Stimulated activated effector memory CD8-positive, alpha-beta T cell treated with anti-CD3 and anti-CD28 coated beads, Interleukin-12 subunit alpha, Interleukin-12 subunit beta, amount 100 ng/mL, for 72 hours (primary cell): ENCODE results near the gene HSFY2.
"Not testable (repeated sequence)": the region's sequence is repeated elsewhere in the genome, so short reads cannot be mapped to it uniquely, and the experiment has no call there.

Source experiments
- ATAC-seq: fragments of 150-1000 bp; cut with Tn5 transposase; 2 replicates; pipeline ENCODE4 v1.10.0; 2021
- DNase-seq, 2 donors: peaks; one replicate each; pipeline ENCODE4 v3.0.0; 2021 to 2022; ENCODE audit warnings: low spot score in 2 of 2
- H3K27ac Mint-ChIP-seq: one replicate; pipeline ENCODE4 v1.8.0; 2022; ENCODE audit warnings: mild to moderate bottlenecking, mixed read lengths
- H3K36me3 Mint-ChIP-seq: one replicate; pipeline ENCODE4 v1.8.0; 2022; ENCODE audit warnings: mild to moderate bottlenecking, mixed read lengths
- H3K4me1 Mint-ChIP-seq: one replicate; pipeline ENCODE4 v1.8.0; 2022; ENCODE audit warnings: mixed read lengths
- H3K4me3 Mint-ChIP-seq: one replicate; pipeline ENCODE4 v1.8.0; 2022; ENCODE audit warnings: mild to moderate bottlenecking, mixed read lengths
- H3K9me3 Mint-ChIP-seq: one replicate; pipeline ENCODE4 v1.8.0; 2022; ENCODE audit warnings: mixed read lengths

Gene HSFY2

GRCh38 chrY:18773635-18774034, at the start of gene HSFY2:
Gene HSFY2, minus strand, starts transcription at chrY:18773735. Its CDS starts 117 bp downstream, at chrY:18773618.
- ATAC-seq, H3K4me3 Mint-ChIP-seq, H3K4me1 Mint-ChIP-seq, H3K36me3 Mint-ChIP-seq, DNase-seq, H3K27ac Mint-ChIP-seq, H3K9me3 Mint-ChIP-seq: not testable (repeated sequence)

GRCh38 chrY:18815751-18816150, 42.2 kb upstream of the HSFY2 start:
- H3K36me3 Mint-ChIP-seq, H3K9me3 Mint-ChIP-seq, DNase-seq, ATAC-seq, H3K4me1 Mint-ChIP-seq, H3K27ac Mint-ChIP-seq, H3K4me3 Mint-ChIP-seq: not testable (repeated sequence)

- ATAC-seq, H3K4me1 Mint-ChIP-seq, H3K36me3 Mint-ChIP-seq, H3K9me3 Mint-ChIP-seq, DNase-seq, H3K27ac Mint-ChIP-seq, H3K4me3 Mint-ChIP-seq: not testable (repeated sequence)
Measured at GRCh38 chrY:18788757-18789406, 15.3 kb upstream of the HSFY2 start.

GRCh38 chrY:18754077-18754476, 19.5 kb downstream of the HSFY2 start:
- H3K36me3 Mint-ChIP-seq, H3K9me3 Mint-ChIP-seq, H3K27ac Mint-ChIP-seq, H3K4me3 Mint-ChIP-seq, H3K4me1 Mint-ChIP-seq, ATAC-seq, DNase-seq: not testable (repeated sequence)

GRCh38 chrY:18753133-18753815, 20.3 kb downstream of the HSFY2 start:
- not testable (repeated sequence) for H3K4me1 Mint-ChIP-seq, DNase-seq, H3K4me3 Mint-ChIP-seq, ATAC-seq, H3K27ac Mint-ChIP-seq, H3K36me3 Mint-ChIP-seq, H3K9me3 Mint-ChIP-seq

- H3K27ac Mint-ChIP-seq, H3K4me3 Mint-ChIP-seq, H3K4me1 Mint-ChIP-seq, ATAC-seq, H3K9me3 Mint-ChIP-seq, DNase-seq, H3K36me3 Mint-ChIP-seq: not testable (repeated sequence)
Measured at GRCh38 chrY:18723714-18724113, 49.8 kb downstream of the HSFY2 start.
